HepG2 (cell line): ENCODE measurements around the gene DNAH9.

Source experiments
- FOXM1 ChIP-seq: sonication (generic); formaldehyde crosslinking; IDR thresholded peaks from 2 replicates; pipeline ENCODE4 v1.5.0; 2020; ENCODE audit warnings: missing genetic modification reagents
- IRX3 ChIP-seq: sonication (generic); formaldehyde crosslinking; IDR thresholded peaks from 2 replicates; pipeline ENCODE4 v1.8.1; 2023; ENCODE audit warnings: mild to moderate bottlenecking, low read depth, missing genetic modification reagents, borderline replicate concordance
- REL ChIP-seq: sonication (generic); formaldehyde crosslinking; conservative IDR thresholded peaks from 2 replicates; pipeline ENCODE4 v1.8.0; 2022; ENCODE audit warnings: mild to moderate bottlenecking, missing genetic modification reagents, moderate library complexity
- RFX1 ChIP-seq: fragments of 450-650 bp; IDR thresholded peaks from 2 replicates; pipeline ENCODE4 v1.6.1; 2017
- ZNF232 ChIP-seq: sonication (generic); formaldehyde crosslinking; IDR thresholded peaks from 2 replicates; pipeline ENCODE4 v1.4.0; 2020; ENCODE audit warnings: missing genetic modification reagents, borderline replicate concordance

GRCh38 chr17:11922638-11923037, 324.4 kb downstream of the DNAH9 start:
- TF ChIP-seq IRX3 (CRISPR knock-in tag), result no peak
- TF ChIP-seq REL, result no peak
- no peak for TF ChIP-seq RFX1
- no peak for TF ChIP-seq ZNF232 (CRISPR knock-in tag)
- no peak for TF ChIP-seq FOXM1 (CRISPR knock-in tag)
